Activated CD4-positive, alpha-beta T cell treated with anti-CD3 and anti-CD28 coated beads, Interleukin-2, Interleukin-6, amounts not matched to agents 100 ng/mL and 50 ng/mL, durations not matched to agents 16 hours and 8 hours (primary cell): ENCODE measurements around the gene DDX60.
A peak's percentile ranks its signal among the peaks of the same experiment; 100 is the strongest.

Experiments used
- DNase-seq: peaks from one replicate; pipeline ENCODE4 v3.0.0-alpha.2; 2020

The DDX60 gene

GRCh38 chr4:168200685-168201084 lies 117.9 kb downstream of the DDX60 start:
- DNase-seq = no peak

GRCh38 chr4:168199260-168199957 lies 119.1 kb downstream of the DDX60 start:
- DNase-seq = peak; percentile 52

- no peak for DNase-seq
These were observed 120.6 kb downstream of the DDX60 start for GRCh38 chr4:168197926-168198325.

GRCh38 chr4:168188754-168189153 lies 129.8 kb downstream of the DDX60 start:
- DNase-seq = no peak

- peak; percentile 21 for DNase-seq
These were observed 134.6 kb downstream of the DDX60 start for GRCh38 chr4:168183717-168184571.

- no peak for DNase-seq
These were observed 140.9 kb downstream of the DDX60 start for GRCh38 chr4:168177546-168178149.

GRCh38 chr4:168174308-168174707 lies 144.2 kb downstream of the DDX60 start:
- DNase-seq = no peak

GRCh38 chr4:168167714-168168284 lies 150.8 kb downstream of the DDX60 start:
- peak; percentile 52 for DNase-seq
